GM21447 (cell line): ENCODE data around the gene HAO2.
"Not testable (repeated sequence)": the region's sequence is repeated elsewhere in the genome, so short reads cannot be mapped to it uniquely, and the experiment has no call there.

Experiments
- ATAC-seq: cut with Tn5 transposase; IDR thresholded peaks from one replicate; pipeline ENCODE4 v1.9.1; 2021; ENCODE audit not compliant: unreplicated experiment

The HAO2 gene

DNA sequence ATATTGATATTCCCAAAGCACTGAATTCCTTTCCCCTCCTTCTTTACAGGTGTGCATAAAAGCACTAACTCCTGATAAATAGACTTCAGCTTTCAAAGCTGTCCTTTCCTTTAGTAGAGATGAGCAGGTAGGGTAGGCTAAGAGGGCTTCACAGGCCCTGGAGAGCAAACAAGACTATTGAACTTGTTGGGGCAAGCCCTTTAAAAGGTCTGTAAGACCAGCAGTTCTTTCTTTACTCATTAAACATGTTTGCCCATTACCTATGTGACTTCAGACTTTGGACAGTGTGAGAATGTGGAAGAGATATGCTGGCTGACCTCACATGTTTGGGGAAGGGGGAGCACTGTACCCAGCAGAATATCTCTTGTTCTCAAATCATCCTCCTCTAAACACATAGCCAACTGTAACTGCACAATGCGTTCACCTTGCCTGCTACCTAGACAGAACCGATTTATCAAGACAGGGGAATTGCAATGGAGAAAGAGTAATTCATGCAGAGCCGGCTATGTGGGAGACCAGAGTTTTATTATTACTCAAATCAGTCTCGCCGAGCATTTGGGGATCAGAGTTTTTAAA is 27.1 kb upstream of the HAO2 start:
- ATAC-seq = no peak

DNA sequence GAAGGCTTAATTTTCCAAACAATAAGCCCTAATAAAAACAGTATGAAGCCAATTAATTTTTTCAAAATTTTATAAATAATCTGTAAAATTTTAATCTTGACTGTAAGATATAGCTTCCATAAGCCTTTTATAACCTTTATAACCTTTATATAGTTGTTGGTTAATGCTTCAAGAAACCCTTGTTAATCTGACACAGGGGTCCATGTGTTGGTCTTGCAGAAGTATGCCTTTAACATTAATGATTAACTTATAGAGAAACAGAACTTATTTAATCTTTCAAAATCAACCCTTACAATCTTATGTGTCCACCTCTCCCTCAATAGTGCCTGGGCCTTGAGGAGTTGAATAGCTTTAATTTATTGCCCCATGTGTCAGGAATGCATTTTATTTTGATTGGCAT is 23.2 kb upstream of the HAO2 start:
- no peak for ATAC-seq

GRCh38 chr1:119347858-119348257 is 20.7 kb upstream of the HAO2 start:
- ATAC-seq = peak; percentile 81

- ATAC-seq = no peak
Observed at GRCh38 chr1:119348941-119349340, 19.6 kb upstream of the HAO2 start.

DNA sequence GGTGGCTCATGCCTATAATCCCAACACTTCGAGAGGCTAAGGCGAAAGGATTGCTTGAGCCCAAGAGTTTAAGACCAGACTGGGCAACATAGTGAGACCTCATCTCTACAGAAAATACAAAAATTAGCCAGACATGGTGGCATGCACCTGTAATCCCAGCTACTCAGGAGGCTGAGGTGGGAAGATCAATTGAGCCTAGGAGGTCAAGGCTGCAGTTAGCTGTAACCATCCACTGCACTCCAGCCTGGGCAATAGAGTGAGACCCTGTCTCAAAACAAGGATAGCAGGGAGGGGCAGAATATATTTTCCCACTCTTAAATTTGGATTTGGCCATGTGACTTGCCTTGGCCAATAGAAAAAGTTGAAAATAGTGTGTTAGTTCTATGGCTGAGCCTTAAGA is 17.7 kb upstream of the HAO2 start:
- ATAC-seq = not testable (repeated sequence)

DNA sequence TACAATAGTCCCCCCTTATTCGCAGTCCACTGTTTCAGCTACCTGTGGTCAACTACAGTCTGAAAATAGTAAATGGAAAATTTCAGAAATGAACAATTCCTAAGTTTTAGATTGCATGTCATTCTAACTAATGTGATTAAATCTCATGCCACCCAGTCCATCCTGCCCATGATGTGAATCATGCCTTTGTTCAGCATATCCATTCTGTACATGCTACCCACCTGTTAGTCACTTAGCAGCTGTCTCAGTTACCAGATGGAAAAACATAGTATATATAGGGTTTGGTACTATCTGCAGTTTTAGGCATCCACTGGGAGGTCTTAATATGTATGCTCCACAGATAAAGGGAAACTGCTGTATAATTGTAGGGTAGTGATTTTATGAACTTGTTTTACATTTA is 16.6 kb upstream of the HAO2 start:
- ATAC-seq = no peak

- ATAC-seq = no peak
Observed at GRCh38 chr1:119353836-119354235, 14.7 kb upstream of the HAO2 start.

DNA sequence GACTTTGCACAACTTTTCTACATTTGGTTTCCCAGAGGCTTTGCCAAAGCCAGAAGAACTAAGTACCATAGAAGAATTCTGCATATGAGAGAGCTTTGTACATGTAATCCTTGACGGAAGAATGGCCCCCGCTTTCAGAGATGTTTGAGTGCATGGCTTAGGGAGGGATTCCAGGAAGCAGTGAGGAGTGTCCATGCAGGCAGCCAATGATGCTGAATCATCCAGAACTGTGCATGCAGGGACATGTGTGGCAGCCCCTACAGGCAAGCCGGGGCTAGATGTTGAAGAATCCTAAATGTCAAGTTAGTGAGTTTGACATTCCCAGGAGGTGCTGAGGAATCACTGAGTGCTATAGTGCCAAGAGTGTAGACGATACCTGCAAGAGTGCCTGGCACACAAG is 9.9 kb upstream of the HAO2 start:
- no peak for ATAC-seq

DNA sequence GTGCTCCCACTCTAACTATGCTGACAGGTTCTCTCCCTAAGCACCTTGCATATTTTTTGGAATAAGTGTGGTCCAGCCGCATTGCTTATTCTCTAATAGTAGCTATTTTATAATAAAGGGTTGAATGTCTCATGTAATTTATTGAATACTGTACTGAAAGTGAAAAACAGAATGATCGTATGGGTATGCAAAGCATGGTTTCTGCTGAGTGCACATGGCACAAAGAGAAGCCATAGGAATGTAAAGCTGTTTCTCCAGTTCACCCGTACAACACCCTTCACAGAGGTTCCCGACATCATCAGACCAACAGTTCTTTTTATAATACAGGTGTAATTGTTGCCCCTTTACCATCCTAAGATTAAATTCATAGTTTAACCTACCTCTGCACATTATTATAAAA is 8.9 kb upstream of the HAO2 start:
- ATAC-seq = no peak

DNA sequence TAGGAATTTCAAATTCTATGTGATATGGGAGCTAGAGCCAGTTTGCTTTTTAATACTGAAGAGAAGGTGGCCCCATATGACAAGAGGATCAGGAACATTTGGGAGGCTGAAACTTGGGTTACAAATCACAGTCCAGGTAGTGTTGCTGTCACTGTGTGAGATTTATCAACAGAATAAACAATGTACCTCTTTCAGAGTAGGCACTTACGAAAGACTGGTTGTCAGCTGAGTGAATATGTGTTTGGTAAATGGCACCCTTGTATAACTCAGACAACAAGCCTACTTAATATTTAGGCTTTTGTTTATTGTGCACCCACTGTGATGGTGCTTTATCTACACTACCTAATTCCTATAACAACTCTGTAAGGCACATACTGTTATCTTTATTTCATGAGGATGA is 7.4 kb upstream of the HAO2 start:
- no peak for ATAC-seq

DNA sequence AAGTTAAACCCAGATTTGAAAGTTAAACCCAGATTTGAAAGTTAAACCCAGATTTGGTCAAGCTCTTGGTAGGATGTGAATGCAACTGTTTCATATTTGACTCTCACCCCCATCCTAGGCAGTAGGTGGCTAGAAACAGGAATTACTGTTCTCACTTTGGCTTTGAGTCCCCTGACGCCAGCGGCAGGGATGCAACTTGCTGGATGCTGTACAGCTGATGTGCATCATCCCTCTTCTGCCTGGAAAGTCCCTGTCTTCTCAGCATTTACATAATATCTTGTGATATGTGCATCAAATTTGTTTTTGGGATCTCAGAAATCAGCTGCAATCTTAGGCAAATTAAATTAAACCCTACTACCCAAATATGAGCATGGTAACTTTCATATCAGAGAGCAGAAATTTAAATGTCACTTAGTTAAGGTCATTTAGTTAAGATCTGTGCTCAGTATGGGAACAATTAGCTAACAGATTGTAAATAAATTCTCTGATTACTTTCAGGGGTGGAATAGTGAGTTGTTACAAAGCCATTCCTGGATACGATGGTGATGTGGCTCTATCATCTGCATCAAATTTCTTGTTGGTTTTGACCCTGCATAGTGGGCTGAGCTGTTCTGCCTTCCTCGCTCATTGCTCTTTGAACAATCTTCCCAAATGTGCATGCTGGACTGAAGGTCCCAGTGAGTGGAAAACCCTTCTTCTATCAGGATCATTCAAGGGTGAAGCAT is 6.8 kb upstream of the HAO2 start:
- no peak for ATAC-seq

DNA sequence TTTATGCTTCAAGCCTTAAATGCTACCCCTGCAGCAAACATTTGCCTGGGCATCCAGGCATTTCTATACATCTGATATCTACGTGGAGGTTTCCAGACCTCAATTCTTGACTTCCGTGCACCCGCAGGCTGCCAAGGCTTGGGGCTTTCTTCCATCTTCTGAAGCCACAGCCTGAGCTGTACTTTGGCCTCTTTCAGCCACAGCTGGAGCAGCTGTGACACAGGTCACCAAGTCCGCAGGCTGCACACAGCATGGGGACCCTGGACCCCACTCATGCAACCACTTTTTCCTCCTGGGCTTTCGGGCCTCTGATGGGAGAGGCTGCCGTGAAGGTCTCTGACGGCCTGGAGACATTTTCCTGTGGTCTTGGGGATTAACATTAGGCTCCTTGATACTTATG is 5.4 kb upstream of the HAO2 start:
- no peak for ATAC-seq

- ATAC-seq = no peak
Observed at GRCh38 chr1:119364640-119365039, 3.9 kb upstream of the HAO2 start.

GRCh38 chr1:119366424-119366823 is 2.2 kb upstream of the HAO2 start:
- ATAC-seq = no peak

DNA sequence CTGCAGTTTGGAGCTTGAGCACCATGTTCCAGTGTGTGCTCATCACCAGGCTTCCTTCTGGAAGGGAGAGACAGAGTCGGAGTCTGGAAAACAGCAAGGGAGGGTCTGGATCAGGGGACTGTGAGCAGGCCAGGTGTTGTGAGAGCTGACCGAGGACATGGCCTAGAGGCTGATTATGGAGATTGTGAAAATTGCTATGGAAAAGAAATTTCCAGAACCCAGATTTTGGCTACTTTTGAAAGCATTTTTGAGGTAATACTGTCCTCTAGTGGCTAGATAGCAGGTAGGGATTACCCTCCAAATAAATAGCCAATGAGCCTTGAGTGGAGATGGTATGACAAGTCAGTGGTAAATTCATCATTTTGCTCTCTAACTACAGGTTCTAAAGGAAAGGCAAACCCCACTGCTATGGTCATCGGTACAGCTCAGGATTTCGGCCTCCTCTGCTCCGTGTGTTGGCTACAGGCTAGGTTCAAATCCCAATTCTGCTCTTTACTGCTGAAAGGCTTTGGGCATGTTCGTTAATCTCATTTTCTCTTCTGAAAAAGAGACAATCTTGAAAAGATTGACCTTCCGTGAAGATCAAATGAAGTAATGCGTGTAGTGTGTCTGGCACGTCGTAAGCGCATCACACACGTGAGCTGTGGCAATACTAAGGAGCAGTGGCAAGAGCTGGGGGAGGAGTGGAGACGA is 1.0 kb upstream of the HAO2 start:
- ATAC-seq = no peak

- ATAC-seq = no peak
Observed at GRCh38 chr1:119370748-119371147, 2.2 kb downstream of the HAO2 start.

- no peak for ATAC-seq
Observed at GRCh38 chr1:119371815-119372214, 3.2 kb downstream of the HAO2 start.

GRCh38 chr1:119372503-119373086 is 4.0 kb downstream of the HAO2 start:
- peak; percentile 56 for ATAC-seq

DNA sequence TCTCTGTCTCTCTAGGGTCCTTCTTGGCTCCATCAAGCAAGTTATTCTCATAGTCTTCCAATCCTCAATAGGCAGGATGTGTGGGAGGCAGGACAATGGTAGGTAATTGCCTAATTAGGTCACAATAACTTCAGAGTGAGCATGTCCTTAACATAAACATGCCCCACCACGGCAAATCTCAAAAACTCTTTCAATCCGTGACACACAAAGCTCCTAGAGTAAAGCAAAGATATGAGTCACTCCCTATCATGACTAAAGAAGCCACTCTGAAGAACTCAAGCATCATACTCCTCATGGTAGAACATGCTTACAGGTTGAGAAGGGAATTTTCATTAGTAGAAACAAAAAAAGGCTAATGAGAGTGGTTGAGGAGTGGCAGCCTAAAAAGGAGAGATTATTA is 4.9 kb downstream of the HAO2 start:
- ATAC-seq = no peak

DNA sequence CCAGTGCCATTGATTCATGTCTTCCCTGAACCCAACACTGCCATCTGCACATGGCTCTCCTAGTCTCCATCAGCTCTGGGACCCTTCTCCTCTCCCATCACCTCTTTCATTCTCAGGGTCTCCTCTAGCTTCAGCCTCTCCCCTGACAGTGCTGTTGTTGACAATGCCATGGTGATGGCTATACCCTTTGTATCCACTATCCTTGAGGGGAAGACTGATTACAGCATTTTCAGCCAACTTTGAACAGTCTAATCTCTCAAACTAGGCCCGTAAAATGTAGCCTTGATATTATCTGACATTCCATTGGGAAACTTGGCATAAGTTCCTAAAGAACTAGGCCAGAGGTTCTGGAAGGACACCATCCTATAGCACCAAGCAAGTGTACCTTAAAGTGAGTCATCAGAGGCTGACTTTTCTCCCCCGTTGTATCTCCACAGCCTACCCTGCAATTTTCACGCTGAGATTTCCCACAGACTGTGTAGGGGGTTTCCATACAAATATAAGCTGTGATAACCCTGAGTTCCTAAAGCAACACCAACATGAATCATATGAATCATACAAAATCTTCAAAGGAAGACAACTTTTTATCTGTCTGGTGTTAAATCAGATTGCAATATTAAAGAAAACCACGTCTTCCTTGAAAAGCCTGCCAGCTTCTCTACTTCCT is 5.8 kb downstream of the HAO2 start:
- no peak for ATAC-seq

- no peak for ATAC-seq
Observed at GRCh38 chr1:119375366-119375765, 6.8 kb downstream of the HAO2 start.

- ATAC-seq = no peak
Observed at GRCh38 chr1:119376594-119376993, 8.0 kb downstream of the HAO2 start.
